LNCAP (cell line): ENCODE data around the gene GALNTL6.

ENCODE experiments used
- CTCF ChIP-seq: fragments of 450-650 bp; IDR thresholded peaks from 2 replicates; pipeline ENCODE4 v1.5.1; 2017; ENCODE audit warnings: mild to moderate bottlenecking

Gene GALNTL6

GRCh38 chr4:172813359-172813923 is 1000.2 kb downstream of the GALNTL6 start:
- TF ChIP-seq CTCF, result no peak

- TF ChIP-seq CTCF, result no peak
Measured at GRCh38 chr4:172815499-172816164, 1002.4 kb downstream of the GALNTL6 start.

GRCh38 chr4:172818901-172819300 is 1005.7 kb downstream of the GALNTL6 start:
- TF ChIP-seq CTCF, result no peak

GRCh38 chr4:172819353-172819752 is 1006.1 kb downstream of the GALNTL6 start:
- TF ChIP-seq CTCF, result no peak

- TF ChIP-seq CTCF, result no peak
Measured at GRCh38 chr4:172822331-172822730, 1009.1 kb downstream of the GALNTL6 start.

GRCh38 chr4:172826346-172826745 is 1013.1 kb downstream of the GALNTL6 start:
- no peak for TF ChIP-seq CTCF

GRCh38 chr4:172826861-172827260 is 1013.7 kb downstream of the GALNTL6 start:
- TF ChIP-seq CTCF, result no peak

GRCh38 chr4:172830295-172830764 is 1017.1 kb downstream of the GALNTL6 start:
- peak; percentile 51 for TF ChIP-seq CTCF
